ENCODE results near the gene MYO7B. TPM values are rescaled to one million over a fixed set of nuclear protein-coding genes. Genes with fewer than 3 reads are reported as not detected.

MYO7B gene
- total RNA-seq, 1 donor from 2014 or later = 0.02 TPM

DNA sequence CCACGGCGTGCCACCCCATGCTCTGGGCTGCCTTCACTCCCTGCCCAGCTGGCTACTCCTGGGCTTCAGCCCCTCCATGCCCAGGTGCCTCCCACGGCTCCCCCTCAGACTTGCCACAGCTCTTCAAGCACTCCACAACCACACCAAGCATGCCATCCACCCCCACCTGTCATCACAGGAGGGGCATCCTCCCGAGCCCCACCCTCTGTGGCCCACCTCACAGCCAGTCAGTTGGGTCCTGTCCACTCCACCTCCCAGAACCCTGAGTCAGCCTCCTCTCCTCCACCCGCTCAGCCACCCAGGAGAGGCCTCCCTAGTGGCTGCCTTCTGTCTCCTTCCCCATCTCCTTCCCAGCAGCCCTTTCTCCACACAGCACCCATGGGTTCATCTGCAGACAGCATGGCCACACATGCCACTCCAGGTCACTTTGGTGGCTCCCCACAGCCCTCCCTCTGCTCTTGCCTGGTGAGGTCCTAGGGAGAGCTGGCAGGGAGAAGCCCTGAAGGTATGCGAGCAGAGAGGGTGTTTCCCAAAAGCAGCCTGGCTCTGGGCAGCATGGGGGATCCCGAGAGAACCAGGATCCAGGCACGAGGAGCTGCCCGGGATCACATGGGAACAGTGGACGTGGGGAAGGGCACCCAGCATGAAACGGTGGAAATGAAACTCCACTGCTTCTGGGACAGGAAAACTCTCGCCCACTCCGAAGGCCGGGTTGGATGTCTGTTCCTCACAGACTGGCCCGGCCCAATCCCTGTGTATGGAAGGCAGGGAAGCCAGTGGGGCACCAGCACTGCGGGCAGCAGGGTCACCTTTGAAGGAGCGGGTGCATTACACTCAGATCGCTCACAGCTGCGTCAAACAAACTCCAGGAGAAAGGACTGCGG, 137.1 kb downstream of the MYO7B start:
- H3K9me3 Mint-ChIP-seq (ENCODE audit: low read depth) = no peaks in the 10 kb centered on the region
- H3K4me3 Mint-ChIP-seq (ENCODE audit: unreplicated experiment) = peak overlapping the region; percentile 96
- H3K27ac Mint-ChIP-seq (ENCODE audit: unreplicated experiment) = peak overlapping the region; percentile 92
- peaks cover 64% of the 10 kb centered on the region for H3K4me1 Mint-ChIP-seq (ENCODE audit: low read depth)
- DNase-seq (ENCODE audit: low spot score) = no peak
- H3K36me3 Mint-ChIP-seq (ENCODE audit: low read depth) = peaks cover 6% of the 10 kb centered on the region
- TF ChIP-seq, protein P1, sequence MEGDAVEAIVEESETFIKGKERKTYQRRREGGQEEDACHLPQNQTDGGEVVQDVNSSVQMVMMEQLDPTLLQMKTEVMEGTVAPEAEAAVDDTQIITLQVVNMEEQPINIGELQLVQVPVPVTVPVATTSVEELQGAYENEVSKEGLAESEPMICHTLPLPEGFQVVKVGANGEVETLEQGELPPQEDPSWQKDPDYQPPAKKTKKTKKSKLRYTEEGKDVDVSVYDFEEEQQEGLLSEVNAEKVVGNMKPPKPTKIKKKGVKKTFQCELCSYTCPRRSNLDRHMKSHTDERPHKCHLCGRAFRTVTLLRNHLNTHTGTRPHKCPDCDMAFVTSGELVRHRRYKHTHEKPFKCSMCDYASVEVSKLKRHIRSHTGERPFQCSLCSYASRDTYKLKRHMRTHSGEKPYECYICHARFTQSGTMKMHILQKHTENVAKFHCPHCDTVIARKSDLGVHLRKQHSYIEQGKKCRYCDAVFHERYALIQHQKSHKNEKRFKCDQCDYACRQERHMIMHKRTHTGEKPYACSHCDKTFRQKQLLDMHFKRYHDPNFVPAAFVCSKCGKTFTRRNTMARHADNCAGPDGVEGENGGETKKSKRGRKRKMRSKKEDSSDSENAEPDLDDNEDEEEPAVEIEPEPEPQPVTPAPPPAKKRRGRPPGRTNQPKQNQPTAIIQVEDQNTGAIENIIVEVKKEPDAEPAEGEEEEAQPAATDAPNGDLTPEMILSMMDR (IDR thresholded peaks at IDR 0.05) = no peak
- no peaks in the 10 kb centered on the region for H3K27me3 Mint-ChIP-seq (ENCODE audit: low read depth)

DNA sequence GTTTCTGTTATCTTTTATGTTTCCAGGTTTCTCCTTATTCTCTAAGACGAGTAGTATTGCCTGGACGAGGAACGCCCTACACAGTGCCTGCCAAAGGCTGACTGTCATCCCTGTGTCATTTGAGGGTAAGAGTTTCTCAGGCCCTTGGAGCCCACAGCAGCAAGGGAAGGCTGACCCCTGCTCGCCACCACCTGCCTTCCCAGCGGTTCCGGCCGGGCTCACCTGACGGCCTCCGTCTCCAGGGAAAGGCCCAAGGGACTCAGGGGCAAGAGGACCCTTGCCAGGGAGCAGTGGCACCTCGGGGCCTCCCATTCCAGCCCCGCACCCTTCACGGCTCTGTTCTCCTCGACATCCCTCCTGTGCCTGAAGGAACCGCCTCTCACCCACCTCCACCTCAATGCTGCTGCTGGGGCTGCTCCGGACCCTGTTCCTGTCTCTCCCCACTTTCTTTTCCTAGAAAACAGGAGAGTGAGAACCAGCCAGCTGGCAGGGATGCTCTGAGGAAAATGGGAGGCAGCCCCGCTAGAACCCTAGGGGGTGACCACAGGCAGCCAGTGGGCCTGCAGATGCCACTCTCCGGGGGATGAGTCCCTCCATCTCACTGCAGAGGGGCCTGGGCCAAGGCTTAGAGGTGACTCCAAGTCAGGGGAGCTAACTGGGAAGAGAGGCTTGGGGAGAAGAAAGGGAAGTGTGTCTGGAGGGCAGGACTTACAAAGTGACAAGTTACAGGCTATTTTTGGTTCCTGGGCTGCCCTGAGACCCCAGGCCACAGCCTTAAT, 138.0 kb downstream of the MYO7B start:
- H3K36me3 Mint-ChIP-seq (ENCODE audit: low read depth) = peaks cover 6% of the 10 kb centered on the region
- H3K4me1 Mint-ChIP-seq (ENCODE audit: low read depth) = peaks cover 62% of the 10 kb centered on the region
- H3K27ac Mint-ChIP-seq (ENCODE audit: unreplicated experiment) = peak overlapping the region; percentile 92
- H3K9me3 Mint-ChIP-seq (ENCODE audit: low read depth) = no peaks in the 10 kb centered on the region
- TF ChIP-seq, protein P1 (IDR thresholded peaks at IDR 0.05) = no peak
- no peak for DNase-seq (ENCODE audit: low spot score)
- H3K4me3 Mint-ChIP-seq (ENCODE audit: unreplicated experiment) = peak overlapping the region; percentile 96
- no peaks in the 10 kb centered on the region for H3K27me3 Mint-ChIP-seq (ENCODE audit: low read depth)

DNA sequence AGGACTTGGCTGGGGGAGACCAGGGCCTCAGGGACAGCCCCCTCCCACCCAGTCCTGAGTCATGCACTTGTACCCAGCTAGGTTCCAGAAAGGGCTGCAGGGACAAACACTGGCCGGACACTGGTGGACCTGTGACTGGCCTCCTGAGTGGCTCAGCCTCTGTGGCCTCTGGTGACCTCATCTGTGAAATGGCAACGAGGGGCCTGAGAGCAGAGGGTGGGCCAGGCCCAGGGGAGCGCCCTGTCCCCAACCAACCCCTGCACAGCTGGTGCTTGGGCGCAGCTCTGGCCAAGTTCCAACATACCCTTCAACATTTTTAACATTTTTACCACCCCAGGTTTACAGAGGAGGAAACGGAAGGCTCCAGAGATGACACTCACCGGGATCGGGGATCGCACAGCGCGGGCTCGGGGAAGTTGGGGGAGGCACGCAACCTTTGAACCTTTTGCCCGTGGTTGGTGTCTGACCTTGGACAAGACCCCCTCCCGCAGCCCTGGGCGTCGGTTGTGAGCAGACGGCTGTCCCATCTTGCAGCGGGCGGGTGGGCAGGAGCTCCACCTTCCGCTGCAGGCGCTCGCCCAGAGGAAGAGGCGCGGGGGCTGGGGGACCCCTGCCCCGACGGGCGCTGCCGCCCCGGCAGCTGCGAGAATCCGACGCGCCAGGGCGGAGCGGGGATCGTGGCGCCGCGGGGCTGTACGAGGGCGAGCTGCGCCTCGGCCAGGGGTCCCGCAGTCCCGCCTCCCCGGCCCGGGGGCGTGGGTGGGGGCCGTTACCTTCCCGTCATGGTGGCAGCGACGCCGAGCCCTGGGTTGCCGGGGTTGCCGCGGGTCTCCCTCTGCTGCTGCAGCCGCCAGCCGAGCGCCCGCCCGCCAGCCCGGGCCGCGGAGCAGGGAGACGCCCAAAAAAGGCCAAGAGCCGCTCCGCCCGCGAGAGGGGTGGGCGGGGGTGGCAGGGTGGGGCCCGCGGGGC, 139.0 kb downstream of the MYO7B start:
- peaks cover 56% of the 10 kb centered on the region for H3K4me1 Mint-ChIP-seq (ENCODE audit: low read depth)
- H3K4me3 Mint-ChIP-seq (ENCODE audit: unreplicated experiment) = peak overlapping the region; percentile 96
- H3K9me3 Mint-ChIP-seq (ENCODE audit: low read depth) = no peaks in the 10 kb centered on the region
- H3K27ac Mint-ChIP-seq (ENCODE audit: unreplicated experiment) = peak overlapping the region; percentile 92
- DNase-seq (ENCODE audit: low spot score) = no peak
- peaks cover 6% of the 10 kb centered on the region for H3K36me3 Mint-ChIP-seq (ENCODE audit: low read depth)
- no peaks in the 10 kb centered on the region for H3K27me3 Mint-ChIP-seq (ENCODE audit: low read depth)
- TF ChIP-seq, protein P1 (IDR thresholded peaks at IDR 0.05) = no peak

DNA sequence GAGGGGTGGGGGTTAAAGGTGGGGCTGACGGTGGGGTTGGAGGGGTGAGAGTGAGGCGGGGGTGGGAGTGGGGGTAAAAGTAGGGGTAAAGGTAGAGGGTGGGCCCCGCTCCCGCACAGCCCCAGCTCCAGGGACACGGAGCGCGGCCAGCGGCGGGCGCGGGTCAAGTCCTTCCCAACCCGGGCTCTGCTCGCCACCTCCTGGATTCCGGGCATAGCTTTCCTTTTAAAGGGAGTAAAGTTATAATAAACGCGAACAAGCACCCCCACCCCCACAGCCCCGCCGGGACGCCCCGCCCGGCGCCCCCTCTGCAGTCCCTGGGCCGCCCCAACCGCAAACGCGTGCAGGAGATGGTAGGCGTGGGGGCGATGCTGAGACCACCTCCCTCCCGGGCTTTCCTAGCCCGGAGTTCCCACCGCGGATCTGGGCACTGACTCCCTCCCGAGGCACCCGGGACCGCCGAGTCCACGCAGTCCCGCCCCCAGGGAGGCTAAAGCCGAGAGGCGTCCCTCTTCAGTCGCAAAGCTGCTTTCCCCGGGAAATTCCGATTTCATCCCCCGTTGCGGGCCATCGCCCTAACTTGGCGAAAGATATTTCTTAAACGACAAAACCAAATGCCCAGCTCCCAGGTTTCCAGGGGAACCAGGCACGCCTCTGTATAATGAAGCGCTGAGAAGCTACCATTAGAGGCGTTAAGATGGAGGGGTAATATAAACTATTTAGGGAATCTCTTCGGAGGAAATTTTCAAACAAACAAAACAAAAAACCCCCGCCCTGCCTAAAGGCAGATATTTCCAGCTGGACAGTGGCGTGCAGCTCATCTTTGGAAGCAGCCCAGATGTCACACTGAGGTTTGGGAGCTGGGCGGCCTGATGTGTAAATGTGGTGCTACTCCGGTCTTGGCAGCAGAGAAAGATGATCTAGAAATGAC, 140.1 kb downstream of the MYO7B start, which contains the start of gene LIMS2:
LIMS2 (minus strand) TSS at position 200 of the 931 bp plus-strand sequence. CDS start 506 bp downstream, outside the sequence.
- Mint-ChIP-seq H3K4me1 (ENCODE audit: low read depth) (peaks cover 46% of the 10 kb centered on the region), H3K27me3 (ENCODE audit: low read depth) (no peaks in the 10 kb centered on the region), H3K36me3 (ENCODE audit: low read depth) (peaks cover 4% of the 10 kb centered on the region), H3K4me3 (ENCODE audit: unreplicated experiment) (peak within 1 kb of the TSS; percentile 96), H3K27ac (ENCODE audit: unreplicated experiment) (peak within 1 kb of the TSS; percentile 92), H3K9me3 (ENCODE audit: low read depth) (no peaks in the 10 kb centered on the region)
- DNase-seq (ENCODE audit: low spot score) = no peak
- TF ChIP-seq, protein P1 (IDR thresholded peaks at IDR 0.05) = peak; percentile 65

Measured in chondrocyte (in vitro differentiated cells).